Measurements from ENCODE around the gene MACROD1. TPM values are rescaled to one million over a fixed set of nuclear protein-coding genes. Genes with fewer than 3 reads are reported as not detected.

Gene MACROD1
- total RNA-seq, 5 donors from 2014 or later (not counting 1 experiment from before 2014, with no cell fraction given), result 6.0 to 14.8 (median 10.4) TPM

DNA sequence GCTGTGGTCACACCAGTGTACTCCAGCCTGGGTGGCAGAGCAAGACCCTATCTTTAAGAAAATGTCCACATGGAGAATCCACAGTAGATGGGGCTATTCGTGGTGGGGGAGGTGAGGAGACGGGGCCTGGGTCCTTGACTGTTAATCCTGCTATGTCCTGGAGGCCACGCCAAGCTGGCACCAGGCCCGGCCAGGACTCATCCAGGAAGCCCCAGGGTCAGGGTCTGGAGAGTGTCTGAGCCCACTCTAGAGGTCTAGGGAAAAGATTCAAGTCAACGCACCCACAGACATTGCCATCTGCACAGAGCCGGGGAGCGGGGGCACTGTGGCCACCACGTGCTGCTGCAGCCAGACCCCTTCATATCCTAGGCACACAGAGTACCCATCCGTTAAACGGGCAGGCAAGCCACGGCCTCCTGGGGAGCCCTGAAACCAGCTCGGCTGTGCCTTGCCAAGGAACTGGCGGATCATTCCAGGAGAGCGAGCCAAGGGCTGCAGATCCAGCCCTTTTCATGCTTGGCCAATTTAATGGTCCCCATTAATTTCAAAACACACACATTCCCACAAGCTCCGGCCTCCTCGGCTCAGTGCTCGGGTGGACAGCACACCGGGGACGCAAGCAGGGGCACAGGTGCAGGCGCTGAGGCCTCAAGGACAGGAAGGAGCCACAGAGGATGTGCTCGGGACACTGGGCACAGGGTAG is 24.7 kb downstream of the MACROD1 start:
- no peak overlapping the region for H3K4me3 ChIP-seq (ENCODE audit: control insufficient read depth in 1 of 2, extremely low read depth in 1 of 2, low read length in 1 of 2)
- Mint-ChIP-seq H3K4me3 (no peak overlapping the region), H3K27ac (no peak overlapping the region), H3K36me3 (no peaks in the 10 kb centered on the region), H3K4me1 (peaks cover 6 to 10% (median 10%) of the 10 kb centered on the region in 3 donors), H3K27me3 (no peaks in the 10 kb centered on the region), H3K9me3 (no peaks in the 10 kb centered on the region)
- CTCF ChIA-PET, result interaction anchor here in 1 of 2 donors (0.6 kb wide), 1 partner anchor 146 kb away, joined by 3 read pairs; no protein-coding TSS in a partner anchor
- peaks cover 0 to 1% of the 10 kb centered on the region in 2 experiments for H3K27me3 ChIP-seq (replicated peaks in 1 of 2; ENCODE audit: control insufficient read depth in 2 of 2, extremely low read depth in 1 of 2, insufficient read depth in 2 of 2, low read length in 1 of 2)
- H3K9me3 ChIP-seq, result no peaks in the 10 kb centered on the region
- ATAC-seq (replicated peaks in 1 of 4) (no peak), DNase-seq (no peak)
- H3K27ac ChIP-seq (ENCODE audit: low read length), result no peak overlapping the region
- H3K4me1 ChIP-seq (ENCODE audit: control insufficient read depth in 1 of 2, extremely low read depth in 1 of 2, insufficient read depth in 2 of 2, low read length in 2 of 2), result peaks cover 3 to 11% of the 10 kb centered on the region in 2 experiments
- POLR2A ChIA-PET, result no interaction called here
- WGBS (ENCODE audit: insufficient coverage), result 91% methylated on average over 21 of the region's 21 CpGs
- peaks cover 0 to 3% of the 10 kb centered on the region in 2 donors for H3K36me3 ChIP-seq (ENCODE audit: control insufficient read depth in 2 of 2, extremely low read depth in 1 of 2, insufficient read depth in 1 of 2, low read length in 1 of 2)

DNA sequence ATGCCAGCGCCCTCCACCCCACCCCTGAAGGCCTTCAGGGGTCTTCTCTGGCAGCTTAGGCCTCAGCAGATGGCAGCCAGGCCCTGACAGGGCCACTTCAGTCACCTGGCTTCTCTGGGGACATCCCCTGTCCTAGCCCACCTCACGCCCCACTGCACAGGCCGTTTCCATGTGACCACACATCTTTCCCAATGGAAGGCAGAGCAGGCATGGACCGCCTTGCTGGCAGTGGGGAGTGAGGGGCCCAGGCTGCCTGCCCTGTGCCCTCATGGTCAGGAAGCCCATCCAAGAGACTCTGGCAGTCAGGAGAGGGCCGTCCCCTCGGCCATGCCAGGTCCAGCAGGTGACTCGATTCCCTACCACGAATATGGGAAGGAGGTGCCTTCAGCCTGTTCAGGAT is 25.8 kb downstream of the MACROD1 start:
- POLR2A ChIA-PET, result no interaction called here

DNA sequence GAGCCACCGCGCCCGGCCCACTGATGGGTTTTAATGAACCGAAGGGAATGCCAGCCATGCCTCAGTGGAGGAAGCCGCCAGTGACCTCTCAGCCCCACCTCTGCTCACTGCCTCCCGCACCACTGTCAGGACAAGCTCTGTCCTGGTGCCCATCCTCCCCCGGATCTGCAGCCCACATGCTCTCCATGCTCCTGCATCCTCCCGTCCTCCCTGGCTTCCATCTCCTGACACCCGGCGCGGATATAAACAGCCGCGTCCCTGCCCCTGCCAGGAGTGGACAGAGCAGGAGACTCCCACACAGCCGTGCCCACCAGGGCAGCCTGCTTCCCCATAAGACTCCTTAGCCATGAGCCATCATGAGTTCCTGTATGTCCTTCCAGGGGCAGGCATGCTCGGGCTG is 26.9 kb downstream of the MACROD1 start:
- Mint-ChIP-seq H3K4me3 (no peak overlapping the region), H3K27me3 (no peaks in the 10 kb centered on the region), H3K4me1 (peaks cover 4 to 8% (median 7%) of the 10 kb centered on the region in 3 donors), H3K36me3 (no peaks in the 10 kb centered on the region), H3K27ac (no peak overlapping the region), H3K9me3 (no peaks in the 10 kb centered on the region)
- H3K36me3 ChIP-seq (ENCODE audit: control insufficient read depth in 2 of 2, extremely low read depth in 1 of 2, insufficient read depth in 1 of 2, low read length in 1 of 2), result peaks cover 0 to 3% of the 10 kb centered on the region in 2 donors
- ChIA-PET POLR2A (no interaction called here), CTCF (no interaction called here)
- no peak overlapping the region for H3K4me3 ChIP-seq (ENCODE audit: control insufficient read depth in 1 of 2, extremely low read depth in 1 of 2, low read length in 1 of 2)
- WGBS (ENCODE audit: insufficient coverage), result 96% methylated on average over 13 of the region's 15 CpGs
- H3K27me3 ChIP-seq (replicated peaks in 1 of 2; ENCODE audit: control insufficient read depth in 2 of 2, extremely low read depth in 1 of 2, insufficient read depth in 2 of 2, low read length in 1 of 2), result no peaks in the 10 kb centered on the region
- no peak for DNase-seq
- ATAC-seq (replicated peaks in 1 of 4), result no peak
- peaks cover 3 to 10% of the 10 kb centered on the region in 2 experiments for H3K4me1 ChIP-seq (ENCODE audit: control insufficient read depth in 1 of 2, extremely low read depth in 1 of 2, insufficient read depth in 2 of 2, low read length in 2 of 2)
- no peak overlapping the region for H3K27ac ChIP-seq (ENCODE audit: low read length)
- H3K9me3 ChIP-seq, result no peaks in the 10 kb centered on the region

More for the DNA sequence above, 25.8 kb downstream of the MACROD1 start:
- Histone ChIP-seq H3K4me1 (ENCODE audit: control insufficient read depth in 1 of 2, extremely low read depth in 1 of 2, insufficient read depth in 2 of 2, low read length in 2 of 2) (peaks cover 3 to 10% of the 10 kb centered on the region in 2 experiments), H3K27ac (ENCODE audit: low read length) (no peak overlapping the region), H3K9me3 (no peaks in the 10 kb centered on the region), H3K27me3 (replicated peaks in 1 of 2; ENCODE audit: control insufficient read depth in 2 of 2, extremely low read depth in 1 of 2, insufficient read depth in 2 of 2, low read length in 1 of 2) (no peaks in the 10 kb centered on the region), H3K4me3 (ENCODE audit: control insufficient read depth in 1 of 2, extremely low read depth in 1 of 2, low read length in 1 of 2) (no peak overlapping the region), H3K36me3 (ENCODE audit: control insufficient read depth in 2 of 2, extremely low read depth in 1 of 2, insufficient read depth in 1 of 2, low read length in 1 of 2) (peaks cover 0 to 3% of the 10 kb centered on the region in 2 donors)
- no peaks in the 10 kb centered on the region for H3K27me3 Mint-ChIP-seq
- no peaks in the 10 kb centered on the region for H3K36me3 Mint-ChIP-seq
- 85% methylated on average over 7 of the region's 8 CpGs for WGBS (ENCODE audit: insufficient coverage)
- DNase-seq, result no peak
- CTCF ChIA-PET, result no interaction called here
- H3K4me1 Mint-ChIP-seq, result peaks cover 6 to 10% (median 9%) of the 10 kb centered on the region in 3 donors
- H3K4me3 Mint-ChIP-seq, result no peak overlapping the region
- H3K27ac Mint-ChIP-seq, result no peak overlapping the region
- ATAC-seq (replicated peaks in 1 of 4), result no peak
- H3K9me3 Mint-ChIP-seq, result no peaks in the 10 kb centered on the region

DNA sequence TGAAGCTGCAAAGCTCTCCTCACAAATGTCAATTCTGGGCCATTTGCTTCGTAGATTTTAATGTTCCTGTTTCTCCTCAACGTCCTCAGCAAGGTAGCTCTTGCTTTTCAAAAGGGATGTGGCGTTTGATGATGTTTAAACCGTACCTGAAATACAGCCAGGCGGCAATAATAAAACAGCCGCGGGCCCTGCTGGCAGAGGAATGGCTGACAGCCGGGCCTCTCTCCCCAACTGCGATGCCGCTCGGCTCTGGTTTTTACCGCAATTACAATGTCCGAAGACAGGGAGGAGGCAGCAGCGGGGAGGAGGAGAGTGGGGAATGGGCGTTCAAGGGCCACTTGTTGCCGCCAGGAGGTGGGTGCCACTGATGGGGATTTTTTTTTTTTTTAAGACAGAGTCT is 27.5 kb downstream of the MACROD1 start:
- Histone ChIP-seq H3K9me3 (no peaks in the 10 kb centered on the region), H3K27me3 (replicated peaks in 1 of 2; ENCODE audit: control insufficient read depth in 2 of 2, extremely low read depth in 1 of 2, insufficient read depth in 2 of 2, low read length in 1 of 2) (no peaks in the 10 kb centered on the region), H3K27ac (ENCODE audit: low read length) (no peak overlapping the region), H3K36me3 (ENCODE audit: control insufficient read depth in 2 of 2, extremely low read depth in 1 of 2, insufficient read depth in 1 of 2, low read length in 1 of 2) (peaks cover 0 to 3% of the 10 kb centered on the region in 2 donors), H3K4me3 (ENCODE audit: control insufficient read depth in 1 of 2, extremely low read depth in 1 of 2, low read length in 1 of 2) (no peak overlapping the region), H3K4me1 (ENCODE audit: control insufficient read depth in 1 of 2, extremely low read depth in 1 of 2, insufficient read depth in 2 of 2, low read length in 2 of 2) (peaks cover 3% of the 10 kb centered on the region in 2 experiments)
- peaks cover 0 to 1% (median under 1%) of the 10 kb centered on the region in 3 donors for H3K4me1 Mint-ChIP-seq
- WGBS (ENCODE audit: insufficient coverage), result 89% methylated on average over 15 of the region's 16 CpGs
- no peak overlapping the region for H3K27ac Mint-ChIP-seq
- no peaks in the 10 kb centered on the region for H3K36me3 Mint-ChIP-seq
- no peak for ATAC-seq (replicated peaks in 1 of 4)
- CTCF ChIA-PET, result no interaction called here
- POLR2A ChIA-PET, result interaction anchor here in 1 of 2 donors (0.6 kb wide), 1 partner anchor 407 kb away, joined by 3 read pairs; no protein-coding TSS in a partner anchor
- H3K4me3 Mint-ChIP-seq, result no peak overlapping the region
- DNase-seq, result no peak
- H3K27me3 Mint-ChIP-seq, result no peaks in the 10 kb centered on the region
- no peaks in the 10 kb centered on the region for H3K9me3 Mint-ChIP-seq

DNA sequence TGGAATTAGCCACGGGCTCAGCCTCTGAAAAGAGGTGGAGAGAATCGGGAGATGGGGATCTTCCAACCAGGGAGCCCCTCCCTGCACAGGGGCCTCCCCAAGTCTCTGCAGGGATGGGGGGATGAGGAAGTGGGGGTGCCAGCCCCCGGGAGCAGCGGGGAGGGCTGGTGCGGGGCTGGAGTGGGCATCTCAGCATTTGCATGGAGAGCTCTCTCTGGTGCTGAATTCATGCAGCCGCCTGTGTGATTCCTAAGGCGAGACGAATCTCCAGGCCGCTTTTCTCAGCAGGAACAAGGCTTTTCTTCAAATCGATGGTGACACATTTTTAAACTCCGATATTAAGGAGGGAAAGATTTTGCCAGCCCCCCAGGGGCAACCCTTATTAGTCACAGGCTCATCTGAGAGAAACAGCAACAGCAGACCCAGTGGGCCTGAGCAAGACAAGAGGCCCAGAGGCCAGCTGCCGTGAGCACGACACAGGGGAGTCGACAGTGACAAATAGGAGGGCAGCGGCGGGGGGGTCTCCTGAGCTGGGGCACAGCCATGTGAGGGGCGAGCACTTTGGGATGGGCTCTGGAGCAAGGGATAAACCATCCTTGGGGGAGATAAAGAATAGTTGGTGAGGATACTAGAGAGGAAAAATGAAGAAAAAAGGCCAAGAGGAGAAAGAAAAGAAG is 29.0 kb downstream of the MACROD1 start:
- Mint-ChIP-seq H3K4me1 (no peaks in the 10 kb centered on the region), H3K4me3 (no peak overlapping the region), H3K27me3 (no peaks in the 10 kb centered on the region), H3K36me3 (no peaks in the 10 kb centered on the region), H3K27ac (no peak overlapping the region), H3K9me3 (no peaks in the 10 kb centered on the region)
- CTCF ChIA-PET, result no interaction called here
- DNase-seq, result no peak
- 91% methylated on average over 16 of the region's 17 CpGs for WGBS (ENCODE audit: insufficient coverage)
- no peaks in the 10 kb centered on the region for H3K27me3 ChIP-seq (replicated peaks in 1 of 2; ENCODE audit: control insufficient read depth in 2 of 2, extremely low read depth in 1 of 2, insufficient read depth in 2 of 2, low read length in 1 of 2)
- ATAC-seq (replicated peaks in 1 of 4), result no peak
- POLR2A ChIA-PET, result no interaction called here
- H3K36me3 ChIP-seq (ENCODE audit: control insufficient read depth in 2 of 2, extremely low read depth in 1 of 2, insufficient read depth in 1 of 2, low read length in 1 of 2), result peaks cover 0 to 3% of the 10 kb centered on the region in 2 donors
- H3K4me3 ChIP-seq (ENCODE audit: control insufficient read depth in 1 of 2, extremely low read depth in 1 of 2, low read length in 1 of 2), result no peak overlapping the region
- peaks cover 0 to under 1% of the 10 kb centered on the region in 2 experiments for H3K4me1 ChIP-seq (ENCODE audit: control insufficient read depth in 1 of 2, extremely low read depth in 1 of 2, insufficient read depth in 2 of 2, low read length in 2 of 2)
- H3K9me3 ChIP-seq, result no peaks in the 10 kb centered on the region
- H3K27ac ChIP-seq (ENCODE audit: low read length), result no peak overlapping the region

DNA sequence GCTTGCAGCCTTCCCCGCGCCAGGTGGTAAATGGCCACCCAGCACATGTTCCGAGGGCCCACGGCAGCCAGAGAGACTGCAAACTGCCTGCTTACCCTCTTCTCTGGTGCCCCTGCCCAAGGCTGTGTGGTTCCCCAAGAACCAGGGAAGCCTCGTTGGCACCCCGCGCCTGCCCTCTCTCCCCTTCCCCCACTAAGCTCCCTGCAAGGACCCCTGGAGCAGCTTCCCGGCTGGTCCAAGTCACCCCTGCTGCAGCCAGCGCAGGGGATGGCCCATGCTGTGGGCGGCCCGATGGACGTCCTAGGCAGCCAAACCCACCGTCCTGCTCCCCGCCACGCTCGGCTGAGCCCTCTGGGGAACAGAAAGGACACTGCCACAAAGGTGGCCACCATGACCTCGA is 30.2 kb downstream of the MACROD1 start:
- no peaks in the 10 kb centered on the region for H3K4me1 Mint-ChIP-seq
- WGBS (ENCODE audit: insufficient coverage), result 87% methylated on average over 13 of the region's 17 CpGs
- ChIA-PET CTCF (no interaction called here), POLR2A (no interaction called here)
- Histone ChIP-seq H3K36me3 (ENCODE audit: control insufficient read depth in 2 of 2, extremely low read depth in 1 of 2, insufficient read depth in 1 of 2, low read length in 1 of 2) (no peaks in the 10 kb centered on the region), H3K4me3 (ENCODE audit: control insufficient read depth in 1 of 2, extremely low read depth in 1 of 2, low read length in 1 of 2) (no peak overlapping the region), H3K4me1 (ENCODE audit: control insufficient read depth in 1 of 2, extremely low read depth in 1 of 2, insufficient read depth in 2 of 2, low read length in 2 of 2) (peaks cover 0 to 2% of the 10 kb centered on the region in 2 experiments), H3K27ac (ENCODE audit: low read length) (no peak overlapping the region), H3K27me3 (replicated peaks in 1 of 2; ENCODE audit: control insufficient read depth in 2 of 2, extremely low read depth in 1 of 2, insufficient read depth in 2 of 2, low read length in 1 of 2) (no peaks in the 10 kb centered on the region), H3K9me3 (no peaks in the 10 kb centered on the region)
- no peak overlapping the region for H3K4me3 Mint-ChIP-seq
- H3K27ac Mint-ChIP-seq, result no peak overlapping the region
- DNase-seq (no peak), ATAC-seq (replicated peaks in 1 of 4) (no peak)
- H3K9me3 Mint-ChIP-seq, result no peaks in the 10 kb centered on the region
- H3K36me3 Mint-ChIP-seq, result no peaks in the 10 kb centered on the region
- H3K27me3 Mint-ChIP-seq, result no peaks in the 10 kb centered on the region
